Left forelimb (tissue), 1 donor: ENCODE results near the gene DCAF11.
"Not testable (repeated sequence)": the region's sequence is repeated elsewhere in the genome, so short reads cannot be mapped to it uniquely, and the experiment has no call there.

Experiments used
- DNase-seq: peaks from one replicate; pipeline ENCODE4 v3.0.0-alpha.2; 2018; ENCODE audit warnings: low spot score

The DCAF11 gene

GRCh38 chr14:24096545-24097181, 17.9 kb upstream of the DCAF11 start:
- no peak for DNase-seq

DNA sequence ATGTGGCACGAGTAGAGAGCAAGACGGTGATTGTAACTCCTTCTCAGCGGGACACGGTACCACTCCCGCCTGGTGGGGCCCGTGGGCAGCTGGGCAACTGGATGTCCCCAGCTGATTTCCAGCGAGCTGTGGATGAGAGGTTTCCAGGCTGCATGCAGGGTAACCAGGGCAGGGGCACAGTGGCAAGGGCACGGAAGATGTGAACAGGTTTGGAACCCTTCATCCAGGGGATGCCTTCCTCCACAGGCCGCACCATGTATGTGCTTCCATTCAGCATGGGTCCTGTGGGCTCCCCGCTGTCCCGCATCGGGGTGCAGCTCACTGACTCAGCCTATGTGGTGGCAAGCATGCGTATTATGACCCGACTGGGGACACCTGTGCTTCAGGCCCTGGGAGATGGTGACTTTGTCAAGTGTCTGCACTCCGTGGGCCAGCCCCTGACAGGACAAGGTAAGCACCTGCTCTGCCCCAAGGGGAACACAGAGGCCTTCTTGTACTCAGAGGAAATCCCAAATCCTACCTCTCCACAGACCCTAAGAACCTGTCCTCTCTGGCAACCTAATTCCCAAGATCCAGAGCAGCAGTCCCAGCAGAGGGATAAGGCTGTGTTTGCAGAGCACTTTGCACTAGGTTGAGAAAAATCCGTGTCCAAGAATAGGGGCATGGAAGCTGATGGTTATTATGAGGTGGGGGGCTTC, 16.2 kb upstream of the DCAF11 start:
- no peak for DNase-seq

- no peak for DNase-seq
Measured at GRCh38 chr14:24098927-24099813, 15.4 kb upstream of the DCAF11 start.

GRCh38 chr14:24100197-24100981, 14.2 kb upstream of the DCAF11 start:
- DNase-seq = no peak

- no peak for DNase-seq
Measured at GRCh38 chr14:24100982-24101494, 13.5 kb upstream of the DCAF11 start.

- DNase-seq = no peak
Measured at GRCh38 chr14:24102357-24103048, 12.1 kb upstream of the DCAF11 start.

DNA sequence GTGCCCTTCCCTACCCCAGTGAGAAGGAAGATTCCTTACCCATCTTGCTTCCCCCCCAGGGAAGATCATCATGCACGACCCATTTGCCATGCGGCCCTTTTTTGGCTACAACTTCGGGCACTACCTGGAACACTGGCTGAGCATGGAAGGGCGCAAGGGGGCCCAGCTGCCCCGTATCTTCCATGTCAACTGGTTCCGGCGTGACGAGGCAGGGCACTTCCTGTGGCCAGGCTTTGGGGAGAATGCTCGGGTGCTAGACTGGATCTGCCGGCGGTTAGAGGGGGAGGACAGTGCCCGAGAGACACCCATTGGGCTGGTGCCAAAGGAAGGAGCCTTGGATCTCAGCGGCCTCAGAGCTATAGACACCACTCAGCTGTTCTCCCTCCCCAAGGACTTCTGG, 11.1 kb upstream of the DCAF11 start:
- no peak for DNase-seq

GRCh38 chr14:24105609-24106239, 8.9 kb upstream of the DCAF11 start:
- DNase-seq = not testable (repeated sequence)

DNA sequence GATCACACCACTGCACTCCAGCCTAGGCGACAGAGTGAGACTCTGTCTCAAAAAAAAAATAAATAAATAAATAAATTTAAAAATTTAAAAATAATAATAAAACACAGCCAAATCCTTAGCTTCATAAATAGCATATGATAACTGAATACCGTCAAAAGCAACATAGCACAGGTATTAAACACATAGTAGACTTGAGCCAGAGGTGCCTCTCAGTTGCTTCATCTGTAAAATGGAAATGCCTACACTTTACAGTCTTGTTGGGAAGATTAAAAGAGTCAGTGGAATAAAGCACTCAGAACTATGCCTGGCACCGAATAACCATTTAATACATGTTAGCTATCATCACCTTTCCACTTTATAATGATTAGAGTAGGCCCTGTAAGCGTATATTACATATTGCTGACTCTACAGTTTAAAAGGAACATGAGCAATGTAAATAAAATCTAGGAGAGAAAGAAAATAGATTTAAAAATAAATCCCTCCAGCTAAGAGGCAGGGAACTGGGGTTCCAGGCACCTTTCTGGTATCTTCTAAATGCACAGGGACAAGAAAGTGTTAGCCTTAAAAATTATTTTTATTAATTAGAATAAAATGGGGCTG, 7.8 kb upstream of the DCAF11 start:
- DNase-seq = no peak

DNA sequence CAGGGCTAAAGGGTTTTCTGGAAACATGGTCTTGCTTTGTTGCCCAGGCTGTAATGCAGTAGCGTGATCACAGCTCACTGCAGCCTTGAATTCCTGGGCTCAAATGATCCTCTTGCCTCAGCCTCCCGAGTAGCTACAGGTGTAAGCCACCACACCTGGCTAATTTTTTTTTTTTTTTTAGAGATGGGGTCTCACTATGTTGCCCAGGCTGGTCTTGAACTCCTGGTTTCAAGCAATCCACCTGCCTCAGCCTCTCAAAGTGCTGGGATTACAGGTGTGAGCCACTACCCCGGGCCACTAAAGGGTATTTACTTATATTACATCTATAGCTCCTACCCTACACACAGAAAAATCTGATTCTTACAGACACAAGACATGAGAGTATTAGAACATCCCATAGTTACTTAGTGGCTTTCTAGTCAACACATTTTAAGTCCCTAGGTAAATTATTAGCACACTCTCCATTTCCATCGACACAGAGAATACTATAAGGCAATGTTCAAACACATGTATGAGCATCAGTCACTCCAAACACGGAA, 6.2 kb upstream of the DCAF11 start:
- DNase-seq = no peak

GRCh38 chr14:24110060-24110459, 4.5 kb upstream of the DCAF11 start:
- no peak for DNase-seq

GRCh38 chr14:24110523-24110922, 4.1 kb upstream of the DCAF11 start:
- DNase-seq = no peak

GRCh38 chr14:24113379-24113800, 1.2 kb upstream of the DCAF11 start:
- DNase-seq = no peak

DNA sequence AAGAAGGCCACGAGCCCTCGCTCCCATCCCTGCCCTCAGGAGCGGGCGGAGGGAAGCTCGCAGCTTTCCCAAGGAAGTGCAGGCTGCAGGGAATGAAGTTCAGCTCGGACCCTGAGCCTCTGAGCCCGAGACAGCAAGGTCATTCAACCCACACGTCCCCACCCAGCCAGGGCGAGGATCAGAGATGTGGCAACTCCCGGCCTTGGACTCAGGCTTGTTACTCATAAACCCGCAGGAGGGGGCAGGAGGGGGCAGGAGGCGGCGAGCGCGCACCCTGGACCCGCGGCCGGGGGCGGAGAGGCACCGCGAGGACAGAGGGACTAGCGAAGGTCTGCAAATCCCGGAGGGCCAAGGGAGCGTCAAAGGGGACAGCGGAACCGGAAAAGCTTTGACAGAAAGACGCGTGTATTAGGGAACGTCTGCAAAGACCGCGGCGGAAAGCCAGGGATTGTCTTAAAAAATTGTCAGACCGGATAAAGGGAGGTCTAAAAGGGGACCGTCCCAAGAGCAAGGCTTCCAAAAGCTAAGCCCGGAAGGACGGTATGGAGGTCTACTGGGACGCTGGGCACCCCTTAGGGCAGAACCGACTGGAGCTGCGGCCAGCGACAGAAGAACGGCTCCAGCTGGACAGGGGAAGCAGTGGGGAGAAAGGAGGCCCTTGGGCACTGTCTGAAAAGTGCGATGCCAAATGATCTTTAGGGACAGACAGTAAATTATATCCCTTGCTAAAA, 611 bp upstream of the DCAF11 start:
- DNase-seq = no peak

DNA sequence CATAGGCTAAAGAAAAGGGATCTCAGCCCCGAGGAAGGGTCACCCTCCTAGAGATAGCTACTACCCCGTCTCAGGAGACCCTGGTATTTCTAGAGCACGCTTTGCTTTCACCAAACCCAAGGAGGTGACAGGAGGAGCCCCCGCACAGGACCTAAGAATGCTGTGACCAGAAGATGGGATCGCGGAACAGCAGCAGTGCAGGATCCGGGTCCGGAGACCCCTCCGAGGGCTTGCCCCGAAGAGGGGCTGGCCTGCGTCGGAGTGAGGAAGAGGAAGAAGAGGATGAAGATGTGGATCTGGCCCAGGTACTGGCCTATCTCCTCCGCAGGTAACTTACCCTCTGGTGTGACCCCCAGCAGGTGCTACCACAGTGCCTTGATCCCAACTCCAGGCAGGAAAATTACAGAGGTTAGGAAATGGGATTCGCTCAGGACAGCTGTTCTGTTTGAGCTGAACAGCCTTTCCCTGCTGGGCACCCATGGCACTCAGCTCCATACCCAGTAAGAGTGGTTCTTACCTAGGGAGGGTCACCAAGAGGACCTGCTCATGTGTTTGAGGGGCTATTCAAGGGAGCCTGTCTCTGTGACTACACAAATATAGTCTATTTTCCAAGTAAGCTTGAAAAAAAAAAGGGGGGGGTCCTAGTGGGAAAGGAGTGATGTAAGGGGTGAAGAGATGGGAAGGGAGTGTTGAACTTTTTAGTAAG, 998 bp downstream of the DCAF11 start:
- no peak for DNase-seq

GRCh38 chr14:24116128-24116814, 1.7 kb downstream of the DCAF11 start:
- no peak for DNase-seq

DNA sequence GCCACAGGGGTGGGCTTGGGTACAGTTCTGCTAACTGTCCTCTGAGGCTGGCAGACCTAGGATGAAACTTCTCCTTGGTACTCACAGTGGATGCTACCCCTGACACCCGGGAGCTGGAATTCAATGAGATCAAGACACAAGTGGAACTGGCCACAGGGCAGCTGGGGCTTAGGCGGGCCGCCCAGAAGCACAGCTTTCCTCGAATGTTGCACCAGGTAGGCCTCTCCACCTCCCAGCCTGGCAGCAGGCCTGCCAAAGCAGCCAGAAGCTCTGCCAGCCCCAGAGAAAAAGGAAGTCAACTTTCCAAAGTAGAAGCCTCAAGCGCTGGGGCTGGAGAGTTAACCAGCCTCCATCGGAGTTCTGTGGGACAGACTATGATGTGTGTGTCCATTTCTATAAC, 2.6 kb downstream of the DCAF11 start:
- no peak for DNase-seq

GRCh38 chr14:24119691-24120090, 5.1 kb downstream of the DCAF11 start:
- DNase-seq = no peak
